HL-60 (cell line): ENCODE measurements around the gene TRIO.

Experiments
- DNase-seq, 2 experiments: peaks; one replicate each; pipeline ENCODE4 v3.0.0-alpha.2; 2010 to 2020; ENCODE audit warnings: low read depth in 1 of 2, low spot score in 1 of 2
- H3K27ac ChIP-seq: fragments of 250-450 bp; sonication (Bioruptor Pico); replicated peaks from 2 replicates; pipeline ENCODE4 v1.5.1; 2020; ENCODE audit warnings: mild to moderate bottlenecking, moderate library complexity
- H3K27me3 ChIP-seq: fragments of 250-450 bp; sonication (Bioruptor Pico); 2 replicates; pipeline ENCODE4 v1.5.1; 2021; ENCODE audit warnings: mild to moderate bottlenecking, moderate library complexity; ENCODE audit not compliant: insufficient read depth, poor library complexity, severe bottlenecking
- H3K4me3 ChIP-seq: replicated peaks from 2 replicates; pipeline ENCODE4 v1.5.1; 2011; ENCODE audit warnings: mild to moderate bottlenecking, control low read depth, low read length; ENCODE audit not compliant: insufficient read depth
- CTCF ChIP-seq: IDR thresholded peaks from one replicate; pipeline ENCODE4 v1.5.1; 2011; ENCODE audit warnings: low read length, control low read depth, inconsistent platforms; ENCODE audit not compliant: insufficient read depth
- GABPA ChIP-seq: IDR thresholded peaks from 2 replicates; pipeline ENCODE4 v1.6.1; 2012; ENCODE audit warnings: low read depth
- POLR2AphosphoS5 ChIP-seq: IDR thresholded peaks from 2 replicates; pipeline ENCODE4 v1.6.1; 2012; ENCODE audit warnings: low read depth
- REST ChIP-seq: IDR thresholded peaks from 2 replicates; pipeline ENCODE4 v1.6.1; 2012; ENCODE audit warnings: low read depth; ENCODE audit not compliant: insufficient replicate concordance
- SPI1 ChIP-seq: IDR thresholded peaks from 2 replicates; pipeline ENCODE4 v1.6.1; 2012; ENCODE audit warnings: low read depth, mild to moderate bottlenecking, borderline replicate concordance

Gene TRIO

GRCh38 chr5:14467251-14467650 is 324.1 kb downstream of the TRIO start:
- Histone ChIP-seq H3K4me3 (no peak overlapping the region), H3K27ac (no peak overlapping the region), H3K27me3 (no peaks in the 10 kb centered on the region)
- no peak for DNase-seq
- TF ChIP-seq SPI1 (no peak), CTCF (no peak), GABPA (no peak), REST (no peak), POLR2AphosphoS5 (no peak)

- no peaks in the 10 kb centered on the region for H3K27me3 ChIP-seq
- no peak overlapping the region for H3K27ac ChIP-seq
- no peak for DNase-seq
- no peak for TF ChIP-seq REST
- TF ChIP-seq POLR2AphosphoS5: no peak
- no peak for TF ChIP-seq SPI1
- no peak for TF ChIP-seq GABPA
- TF ChIP-seq CTCF: no peak
- H3K4me3 ChIP-seq: no peak overlapping the region
Observed at GRCh38 chr5:14467886-14468285, 324.7 kb downstream of the TRIO start.

GRCh38 chr5:14469551-14470377 is 326.6 kb downstream of the TRIO start:
- TF ChIP-seq CTCF (no peak), SPI1 (no peak), GABPA (no peak), REST (no peak), POLR2AphosphoS5 (no peak)
- Histone ChIP-seq H3K4me3 (no peak overlapping the region), H3K27me3 (no peaks in the 10 kb centered on the region), H3K27ac (no peak overlapping the region)
- no peak for DNase-seq
